ENCODE results near the gene NFKBIZ.

NFKBIZ gene

GRCh38 chr3:101840066-101840465 is 9.2 kb upstream of the NFKBIZ start:
- H3K4me2 ChIP-seq (ENCODE audit: low read length, poor library complexity, severe bottlenecking) = no peak overlapping the region
- no peak overlapping the region for H3K27ac ChIP-seq (ENCODE audit: low read length, poor library complexity, severe bottlenecking)
- no peak overlapping the region for H2BK12ac ChIP-seq (ENCODE audit: low read length in 2 of 2)
- no peak overlapping the region for H3K9ac ChIP-seq (ENCODE audit: low read length)
- no peak overlapping the region for H4K8ac ChIP-seq (ENCODE audit: low read length)
- H3K9me3 ChIP-seq (ENCODE audit: control insufficient read depth, low read length) = no peaks in the 10 kb centered on the region
- no peak overlapping the region for H2BK120ac ChIP-seq (ENCODE audit: low read depth, low read length)
- peaks cover 18% of the 10 kb centered on the region for H3K79me1 ChIP-seq (replicated peaks; ENCODE audit: low read length, poor library complexity, severe bottlenecking)
- H3K14ac ChIP-seq (ENCODE audit: low read length in 2 of 2) = no peak overlapping the region
- no peak overlapping the region for H3K23ac ChIP-seq (ENCODE audit: low read length in 2 of 2)
- H2BK5ac ChIP-seq (ENCODE audit: low read depth, low read length, poor library complexity, severe bottlenecking) = no peak overlapping the region
- H3K36me3 ChIP-seq (ENCODE audit: control insufficient read depth in 1 of 2, insufficient read depth in 2 of 2, low read depth in 1 of 2, low read length in 2 of 2) = peaks cover 0 to 4% of the 10 kb centered on the region in 2 experiments
- H2AK5ac ChIP-seq (ENCODE audit: low read length, severe bottlenecking) = no peak overlapping the region
- no peak overlapping the region for H2AFZ ChIP-seq (ENCODE audit: low read depth, low read length)
- H2BK15ac ChIP-seq (ENCODE audit: low read depth, poor library complexity, severe bottlenecking) = no peak overlapping the region
- DNase-seq = no peak
- no peak overlapping the region for H3K18ac ChIP-seq (ENCODE audit: low read depth in 1 of 2, low read length in 2 of 2)
- H3K27me3 ChIP-seq (ENCODE audit: control insufficient read depth in 1 of 2, insufficient read depth in 1 of 2, low read length in 2 of 2) = no peaks in the 10 kb centered on the region
- H3K4me1 ChIP-seq (ENCODE audit: control insufficient read depth, insufficient read depth, low read depth, low read length) = peaks cover 6% of the 10 kb centered on the region
- H3K4ac ChIP-seq (ENCODE audit: low read depth in 1 of 2, low read length in 2 of 2) = no peak overlapping the region
- H3K4me3 ChIP-seq (ENCODE audit: insufficient read depth in 1 of 2, low read depth in 1 of 2, low read length in 2 of 2) = no peak overlapping the region
- H4K91ac ChIP-seq (ENCODE audit: low read length) = no peak overlapping the region

- Histone ChIP-seq H4K8ac (ENCODE audit: low read length) (no peak overlapping the region), H2AFZ (ENCODE audit: low read depth, low read length) (no peak overlapping the region), H2BK15ac (ENCODE audit: low read depth, poor library complexity, severe bottlenecking) (no peak overlapping the region), H2BK120ac (ENCODE audit: low read depth, low read length) (no peak overlapping the region), H4K91ac (ENCODE audit: low read length) (no peak overlapping the region), H3K23ac (ENCODE audit: low read length in 2 of 2) (no peak overlapping the region), H3K27ac (ENCODE audit: low read length, poor library complexity, severe bottlenecking) (peak overlapping the region; percentile 61), H3K79me1 (replicated peaks; ENCODE audit: low read length, poor library complexity, severe bottlenecking) (peaks cover 19% of the 10 kb centered on the region), H2BK12ac (ENCODE audit: low read length in 2 of 2) (no peak overlapping the region), H3K9ac (ENCODE audit: low read length) (no peak overlapping the region), H3K27me3 (ENCODE audit: control insufficient read depth in 1 of 2, insufficient read depth in 1 of 2, low read length in 2 of 2) (no peaks in the 10 kb centered on the region), H3K36me3 (ENCODE audit: control insufficient read depth in 1 of 2, insufficient read depth in 2 of 2, low read depth in 1 of 2, low read length in 2 of 2) (no peaks in the 10 kb centered on the region), H3K18ac (ENCODE audit: low read depth in 1 of 2, low read length in 2 of 2) (no peak overlapping the region), H3K9me3 (ENCODE audit: control insufficient read depth, low read length) (no peaks in the 10 kb centered on the region), H3K4me2 (ENCODE audit: low read length, poor library complexity, severe bottlenecking) (no peak overlapping the region), H2AK5ac (ENCODE audit: low read length, severe bottlenecking) (no peak overlapping the region), H3K4me3 (ENCODE audit: insufficient read depth in 1 of 2, low read depth in 1 of 2, low read length in 2 of 2) (no peak overlapping the region), H3K14ac (ENCODE audit: low read length in 2 of 2) (no peak overlapping the region), H2BK5ac (ENCODE audit: low read depth, low read length, poor library complexity, severe bottlenecking) (no peak overlapping the region), H3K4me1 (ENCODE audit: control insufficient read depth, insufficient read depth, low read depth, low read length) (peaks cover 6% of the 10 kb centered on the region), H3K4ac (ENCODE audit: low read depth in 1 of 2, low read length in 2 of 2) (no peak overlapping the region)
- peak; percentile 11 for DNase-seq
- WGBS = 50% methylated on average over 2 of the region's 2 CpGs
Observed at GRCh38 chr3:101842245-101842934, 6.9 kb upstream of the NFKBIZ start.

- no peak overlapping the region for H3K14ac ChIP-seq (ENCODE audit: low read length in 2 of 2)
- H2BK15ac ChIP-seq (ENCODE audit: low read depth, poor library complexity, severe bottlenecking) = no peak overlapping the region
- DNase-seq = no peak
- no peak overlapping the region for H4K8ac ChIP-seq (ENCODE audit: low read length)
- no peak overlapping the region for H3K9ac ChIP-seq (ENCODE audit: low read length)
- H3K79me1 ChIP-seq (replicated peaks; ENCODE audit: low read length, poor library complexity, severe bottlenecking) = peaks cover 20% of the 10 kb centered on the region
- H3K27ac ChIP-seq (ENCODE audit: low read length, poor library complexity, severe bottlenecking) = peak overlapping the region; percentile 65
- WGBS = no CpG with 5 or more reads among the region's 3 CpGs
- H3K9me3 ChIP-seq (ENCODE audit: control insufficient read depth, low read length) = no peaks in the 10 kb centered on the region
- no peak overlapping the region for H3K23ac ChIP-seq (ENCODE audit: low read length in 2 of 2)
- no peak overlapping the region for H3K18ac ChIP-seq (ENCODE audit: low read depth in 1 of 2, low read length in 2 of 2)
- no peak overlapping the region for H3K4me2 ChIP-seq (ENCODE audit: low read length, poor library complexity, severe bottlenecking)
- no peak overlapping the region for H4K91ac ChIP-seq (ENCODE audit: low read length)
- H2BK12ac ChIP-seq (ENCODE audit: low read length in 2 of 2) = no peak overlapping the region
- H3K4ac ChIP-seq (ENCODE audit: low read depth in 1 of 2, low read length in 2 of 2) = no peak overlapping the region
- peaks cover 9% of the 10 kb centered on the region for H3K4me1 ChIP-seq (ENCODE audit: control insufficient read depth, insufficient read depth, low read depth, low read length)
- no peaks in the 10 kb centered on the region for H3K27me3 ChIP-seq (ENCODE audit: control insufficient read depth in 1 of 2, insufficient read depth in 1 of 2, low read length in 2 of 2)
- no peak overlapping the region for H2AFZ ChIP-seq (ENCODE audit: low read depth, low read length)
- no peak overlapping the region for H2BK5ac ChIP-seq (ENCODE audit: low read depth, low read length, poor library complexity, severe bottlenecking)
- no peaks in the 10 kb centered on the region for H3K36me3 ChIP-seq (ENCODE audit: control insufficient read depth in 1 of 2, insufficient read depth in 2 of 2, low read depth in 1 of 2, low read length in 2 of 2)
- H2BK120ac ChIP-seq (ENCODE audit: low read depth, low read length) = no peak overlapping the region
- no peak overlapping the region for H3K4me3 ChIP-seq (ENCODE audit: insufficient read depth in 1 of 2, low read depth in 1 of 2, low read length in 2 of 2)
- peak overlapping the region; percentile 68 for H2AK5ac ChIP-seq (ENCODE audit: low read length, severe bottlenecking)
Observed at GRCh38 chr3:101842935-101843330, 6.4 kb upstream of the NFKBIZ start.

- Histone ChIP-seq H3K36me3 (ENCODE audit: control insufficient read depth in 1 of 2, insufficient read depth in 2 of 2, low read depth in 1 of 2, low read length in 2 of 2) (no peaks in the 10 kb centered on the region), H3K4ac (ENCODE audit: low read depth in 1 of 2, low read length in 2 of 2) (no peak overlapping the region), H3K9ac (ENCODE audit: low read length) (no peak overlapping the region), H2BK12ac (ENCODE audit: low read length in 2 of 2) (no peak overlapping the region), H3K23ac (ENCODE audit: low read length in 2 of 2) (no peak overlapping the region), H3K4me3 (ENCODE audit: insufficient read depth in 1 of 2, low read depth in 1 of 2, low read length in 2 of 2) (no peak overlapping the region), H2BK120ac (ENCODE audit: low read depth, low read length) (no peak overlapping the region), H2AK5ac (ENCODE audit: low read length, severe bottlenecking) (no peak overlapping the region), H3K79me1 (replicated peaks; ENCODE audit: low read length, poor library complexity, severe bottlenecking) (peaks cover 17% of the 10 kb centered on the region), H2AFZ (ENCODE audit: low read depth, low read length) (no peak overlapping the region), H3K14ac (ENCODE audit: low read length in 2 of 2) (no peak overlapping the region), H3K4me1 (ENCODE audit: control insufficient read depth, insufficient read depth, low read depth, low read length) (peaks cover 9% of the 10 kb centered on the region), H3K27ac (ENCODE audit: low read length, poor library complexity, severe bottlenecking) (no peak overlapping the region), H4K91ac (ENCODE audit: low read length) (no peak overlapping the region), H3K4me2 (ENCODE audit: low read length, poor library complexity, severe bottlenecking) (no peak overlapping the region), H3K18ac (ENCODE audit: low read depth in 1 of 2, low read length in 2 of 2) (no peak overlapping the region), H2BK15ac (ENCODE audit: low read depth, poor library complexity, severe bottlenecking) (no peak overlapping the region), H2BK5ac (ENCODE audit: low read depth, low read length, poor library complexity, severe bottlenecking) (no peak overlapping the region), H3K9me3 (ENCODE audit: control insufficient read depth, low read length) (no peaks in the 10 kb centered on the region), H3K27me3 (ENCODE audit: control insufficient read depth in 1 of 2, insufficient read depth in 1 of 2, low read length in 2 of 2) (no peaks in the 10 kb centered on the region), H4K8ac (ENCODE audit: low read length) (no peak overlapping the region)
- DNase-seq = no peak
- no CpG with 5 or more reads among the region's 2 CpGs for WGBS
Observed at GRCh38 chr3:101845425-101845824, 3.9 kb upstream of the NFKBIZ start.

All from mesenchymal stem cell (in vitro differentiated cells and primary cell).